Tibial nerve (tissue), 4 donors: ENCODE measurements around the gene TRIM28. TPM values are rescaled to one million over a fixed set of nuclear protein-coding genes. Genes with fewer than 3 reads are reported as not detected.
"Not testable (repeated sequence)": the region's sequence is repeated elsewhere in the genome, so short reads cannot be mapped to it uniquely, and the experiment has no call there.

ENCODE experiments used
- DNase-seq, 2 donors: peaks; one replicate each; pipeline ENCODE4 v3.0.0-alpha.2; 2019; ENCODE audit warnings: low spot score in 2 of 2
- H3K27ac ChIP-seq, 4 donors: fragments of 200-600 bp; sonication (generic) in 3 of 4; one replicate each; pipeline ENCODE4 v1.5.1; 2017 to 2019; ENCODE audit warnings: mild to moderate bottlenecking in 1 of 4
- H3K27me3 ChIP-seq, 2 donors: fragments of 200-600 bp; sonication (generic) in 1 of 2; one replicate each; pipeline versions ENCODE4 v1.5.1 to v1.6.0; 2017 to 2019
- H3K36me3 ChIP-seq, 3 donors: fragments of 200-600 bp; sonication (generic); one replicate each; pipeline ENCODE4 v1.5.1; 2018 to 2019
- H3K4me1 ChIP-seq, 4 donors: fragments of 200-600 bp; sonication (generic) in 3 of 4; one replicate each; pipeline ENCODE4 v1.5.1; 2017 to 2019
- H3K4me3 ChIP-seq, 4 donors: fragments of 200-600 bp; sonication (generic) in 3 of 4; one replicate each; pipeline ENCODE4 v1.5.1; 2017 to 2019; ENCODE audit warnings: mild to moderate bottlenecking in 1 of 4, moderate library complexity in 1 of 4
- H3K9me3 ChIP-seq, 4 donors: fragments of 200-600 bp; sonication (generic) in 3 of 4; one replicate each; pipeline ENCODE4 v1.5.1; 2017 to 2019
- CTCF ChIP-seq, 5 experiments: fragments of 200-600 bp in 3 of 5; fragments of 450-650 bp in 2 of 5; sonication (generic) in 3 of 5; IDR thresholded peaks; one replicate each; pipeline ENCODE4 v1.5.1; 2016 to 2019; ENCODE audit warnings: antibody characterized with exemption in 5 of 5, mild to moderate bottlenecking in 3 of 5, moderate library complexity in 2 of 5
- EP300 ChIP-seq, 2 donors: sonication (generic); formaldehyde crosslinking; IDR thresholded peaks; one replicate each; pipeline ENCODE4 v1.6.1; 2017; ENCODE audit warnings: antibody characterized with exemption in 2 of 2, mild to moderate bottlenecking in 1 of 2
- POLR2A ChIP-seq, 2 donors: fragments of 450-650 bp; IDR thresholded peaks; one replicate each; pipeline ENCODE4 v1.6.1; 2017; ENCODE audit warnings: antibody characterized with exemption in 2 of 2, mild to moderate bottlenecking in 2 of 2, moderate library complexity in 2 of 2
- WGBS, 2 donors: methylation state at CpG; one replicate each; pipeline ENCODE4 v1.1.5; 2018; 5-methylcytosine and 5-hydroxymethylcytosine counted together
- total RNA-seq, 4 donors: library from RNA; depleted of rRNA; stranded (reverse); fragments of >200 nt; gene quantifications; one replicate each; pipeline ENCODE4 v1.1.0, GENCODE V29; 2016

TRIM28 gene
- total RNA-seq, 4 donors from 2014 or later, result 136 to 299 (median 159) TPM

- Histone ChIP-seq H3K27me3 (no peaks in the 10 kb centered on the region), H3K27ac (peak overlapping the region; percentile 80 to 99 (median 89)), H3K4me3 (peak overlapping the region; percentile 76 to 92 (median 81)), H3K36me3 (peaks cover 0 to 20% (median 0%) of the 10 kb centered on the region in 3 donors), H3K4me1 (peaks cover 0 to 65% (median 17%) of the 10 kb centered on the region in 4 donors), H3K9me3 (no peaks in the 10 kb centered on the region)
- 0% methylated on average over 25 to 39 of the region's 66 CpGs for WGBS, 2 donors
- TF ChIP-seq CTCF (IDR thresholded peaks at IDR 0.05) (peak in 3 of 5 experiments; percentile 13 to 45 (median 21)), EP300 (IDR thresholded peaks at IDR 0.05) (peak in 1 of 2 donors; percentile 89), POLR2A (IDR thresholded peaks at IDR 0.05) (peak; percentile 50 to 70)
- peak; percentile 76 to 78 for DNase-seq
Measured at GRCh38 chr19:58575183-58576041, 31.5 kb downstream of the TRIM28 start.

GRCh38 chr19:58577581-58577980, 33.7 kb downstream of the TRIM28 start:
- not testable (repeated sequence) for DNase-seq, H3K4me3 ChIP-seq, H3K27ac ChIP-seq, H3K9me3 ChIP-seq, H3K27me3 ChIP-seq
- 81 to 87% methylated on average over 2 of the region's 2 CpGs for WGBS, 2 donors
- Histone ChIP-seq H3K36me3 (peaks cover 0 to 20% (median 3%) of the 10 kb centered on the region in 3 donors), H3K4me1 (peaks cover 0 to 64% (median 14%) of the 10 kb centered on the region in 4 donors)

DNA sequence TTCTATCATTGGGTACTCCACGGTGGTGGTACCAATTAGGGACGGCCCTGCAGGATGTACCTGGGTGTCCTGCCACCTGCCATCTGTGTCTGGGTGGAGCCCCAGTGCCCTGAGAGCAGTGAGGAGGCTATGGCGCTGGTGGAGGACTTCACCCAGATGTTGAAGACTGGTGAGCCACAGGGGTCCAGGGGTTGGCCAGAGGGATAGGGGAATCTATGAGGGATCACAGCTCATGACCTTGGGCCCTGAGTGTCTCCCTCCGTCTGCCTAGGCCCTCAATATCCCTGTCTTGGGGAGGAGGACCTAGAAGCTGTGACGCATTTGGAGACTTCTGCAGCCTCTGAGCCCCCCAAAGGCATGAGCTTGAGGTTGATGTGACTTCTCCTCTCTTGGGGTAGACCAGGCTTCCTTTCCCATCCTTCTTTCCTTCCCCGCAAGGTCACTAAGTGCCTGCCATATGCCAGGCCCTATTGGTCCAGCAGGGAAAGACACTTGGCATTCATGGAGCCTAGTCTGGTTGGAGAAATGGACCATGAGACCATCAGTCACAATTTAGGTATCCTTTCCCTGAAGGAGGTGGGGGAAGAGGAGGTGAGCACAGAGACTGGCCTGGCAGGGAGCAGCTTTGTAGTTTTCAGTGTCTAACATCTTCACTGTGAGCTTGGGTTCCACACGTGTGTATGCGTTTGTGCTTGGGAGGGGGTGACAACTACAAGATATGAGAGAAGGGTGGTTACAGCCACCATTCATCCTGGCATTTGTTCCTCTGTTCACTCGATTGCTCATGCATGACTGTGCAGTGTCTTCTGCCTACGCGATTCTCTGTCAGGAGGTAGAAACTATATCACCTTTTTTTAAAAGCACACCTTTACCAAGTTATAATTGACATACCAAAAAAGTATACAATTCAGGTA, 34.4 kb downstream of the TRIM28 start:
- no peak for DNase-seq
- Histone ChIP-seq H3K9me3 (no peaks in the 10 kb centered on the region), H3K27ac (no peak overlapping the region), H3K36me3 (peaks cover 0 to 27% (median 7%) of the 10 kb centered on the region in 3 donors), H3K27me3 (no peaks in the 10 kb centered on the region), H3K4me1 (peaks cover 0 to 64% (median 14%) of the 10 kb centered on the region in 4 donors), H3K4me3 (no peak overlapping the region)
- WGBS, 2 donors, result 84 to 88% methylated on average over 8 to 11 of the region's 11 CpGs
- TF ChIP-seq EP300 (IDR thresholded peaks at IDR 0.05), result no peak
- no peak for TF ChIP-seq CTCF (IDR thresholded peaks at IDR 0.05)
- TF ChIP-seq POLR2A (IDR thresholded peaks at IDR 0.05), result no peak

DNA sequence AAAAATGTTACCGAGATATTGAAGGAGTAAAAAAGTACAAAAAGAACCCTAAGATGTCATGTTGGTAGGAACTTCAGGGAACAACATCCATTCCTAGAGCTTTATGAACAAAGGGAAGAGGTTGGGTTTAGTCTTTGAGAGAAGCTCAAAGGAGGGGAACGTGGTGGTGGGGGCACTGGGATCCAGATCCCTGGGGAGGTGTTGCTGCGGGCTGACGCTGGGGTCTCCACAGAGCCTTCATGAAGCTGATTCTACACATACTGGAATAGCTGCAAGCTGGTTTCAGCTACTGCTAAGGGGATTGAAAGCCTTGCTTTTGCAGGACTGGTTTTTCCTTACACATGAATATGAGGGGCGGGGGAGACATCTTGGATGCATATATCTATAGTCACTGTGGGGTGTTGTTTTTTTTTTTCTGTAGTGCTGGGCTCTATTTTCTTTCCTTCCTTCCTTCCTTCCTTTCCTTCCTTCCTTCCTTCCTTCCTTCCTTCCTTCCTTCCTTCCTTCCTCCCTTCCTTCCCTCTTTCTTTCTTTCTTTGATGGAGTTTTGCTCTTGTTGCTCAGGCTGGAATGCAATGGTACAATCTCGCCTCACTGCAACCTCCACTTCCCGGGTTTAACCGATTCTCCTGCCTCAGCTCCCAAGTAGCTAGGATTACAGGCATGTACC, 35.7 kb downstream of the TRIM28 start:
- TF ChIP-seq POLR2A (IDR thresholded peaks at IDR 0.05) (no peak), CTCF (IDR thresholded peaks at IDR 0.05) (no peak), EP300 (IDR thresholded peaks at IDR 0.05) (no peak)
- Histone ChIP-seq H3K4me1 (peaks cover 0 to 53% (median 8%) of the 10 kb centered on the region in 4 donors), H3K36me3 (peaks cover 0 to 37% (median 7%) of the 10 kb centered on the region in 3 donors), H3K27ac (no peak overlapping the region), H3K27me3 (no peaks in the 10 kb centered on the region), H3K9me3 (no peaks in the 10 kb centered on the region), H3K4me3 (no peak overlapping the region)
- no peak for DNase-seq
- WGBS, 2 donors, result 82 to 85% methylated on average over 8 of the region's 8 CpGs
